HG02840 (cell line): ENCODE data around the gene FRAS1.

Experiments
- ATAC-seq: cut with Tn5 transposase; IDR thresholded peaks from one replicate; pipeline ENCODE4 v1.9.1; 2021; ENCODE audit warnings: mild to moderate bottlenecking, moderate library complexity, moderate number of reproducible peaks; ENCODE audit not compliant: unreplicated experiment, low FRiP score

The FRAS1 gene

DNA sequence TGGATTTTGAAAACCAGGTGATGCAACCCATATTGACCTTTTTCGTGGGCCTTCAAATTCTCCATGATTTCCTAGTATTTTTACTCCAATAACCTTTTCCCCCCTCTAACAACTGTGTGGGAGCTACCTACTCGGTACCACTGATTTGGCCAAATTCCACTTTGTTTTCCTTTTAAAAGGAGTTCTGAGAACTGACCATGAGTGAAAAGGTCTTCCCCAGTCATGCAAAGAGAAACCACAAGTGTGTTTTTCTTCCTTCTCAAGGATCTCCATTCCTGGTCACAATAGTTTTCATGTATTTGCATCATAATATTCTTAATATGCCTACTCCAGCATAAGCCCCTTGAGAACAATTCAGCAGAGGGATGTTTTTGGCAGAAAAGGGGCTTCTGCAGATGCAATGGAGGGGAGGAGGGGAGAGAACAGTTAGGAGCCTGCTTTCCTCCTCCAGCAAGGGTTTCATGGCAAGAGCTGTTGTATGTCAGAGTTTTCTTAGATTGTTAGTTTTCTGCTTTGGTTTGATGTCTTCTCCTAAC is 299.2 kb downstream of the FRAS1 start:
- no peak for ATAC-seq

DNA sequence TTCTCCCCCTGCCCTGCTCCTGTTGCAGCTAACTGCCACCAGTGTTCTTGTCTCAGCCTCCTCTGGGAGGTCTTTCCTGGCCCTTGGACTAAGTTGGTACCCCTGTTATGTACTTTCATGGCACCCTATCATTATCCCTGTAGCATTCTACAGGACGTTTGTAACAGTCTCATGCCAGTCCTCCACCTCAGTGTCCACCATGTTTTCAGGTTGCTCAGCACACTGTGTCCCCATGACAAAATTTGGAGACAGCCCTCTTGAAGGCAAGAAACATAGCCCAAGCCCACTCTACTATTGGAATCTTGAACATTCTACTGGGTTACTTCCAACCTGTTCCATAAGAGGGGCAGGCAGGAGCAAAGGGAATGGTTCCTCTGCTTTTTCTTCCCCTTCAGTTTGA is 300.0 kb downstream of the FRAS1 start:
- no peak for ATAC-seq

DNA sequence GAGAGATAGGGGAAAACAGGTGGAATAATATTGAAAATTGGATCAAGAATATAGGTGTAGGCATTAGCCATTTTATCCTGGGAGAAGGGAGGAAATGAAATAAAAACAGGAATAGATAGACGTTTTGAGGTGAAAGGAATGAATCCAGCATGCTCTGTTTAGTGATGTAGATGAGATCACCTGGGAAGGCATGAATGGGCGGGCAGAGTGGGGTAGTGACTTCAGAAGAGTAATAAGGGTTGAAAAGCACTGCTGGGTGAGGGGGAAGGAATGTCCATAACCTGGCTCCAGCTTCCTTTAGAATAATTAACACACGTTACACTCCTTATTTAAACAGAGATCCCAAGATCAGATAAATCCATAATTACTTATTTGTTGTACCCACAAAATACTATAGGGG is 303.3 kb downstream of the FRAS1 start:
- ATAC-seq, result no peak

DNA sequence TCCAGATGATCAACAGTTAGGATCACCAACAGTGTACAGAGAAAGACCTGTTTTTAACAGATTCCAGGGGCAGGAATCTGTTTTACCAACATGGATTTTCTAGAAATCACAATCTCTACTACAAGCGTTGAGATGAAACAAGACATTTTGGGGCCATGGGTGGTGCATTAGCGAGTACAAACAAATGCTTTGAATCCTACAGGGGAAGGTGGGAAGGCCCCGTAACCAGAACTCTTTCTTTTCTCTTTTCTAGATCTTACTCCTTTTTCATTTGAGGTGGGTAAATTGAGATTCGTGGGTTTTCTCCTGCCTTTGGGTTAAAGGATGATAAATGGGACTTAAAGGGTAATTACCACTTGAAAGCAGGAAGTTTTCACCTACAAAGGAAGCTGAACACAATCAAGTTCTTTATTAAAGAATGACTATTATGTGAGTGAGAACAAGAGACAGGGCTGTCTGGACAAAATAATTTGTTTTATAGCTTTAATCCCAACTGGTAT is 304.5 kb downstream of the FRAS1 start:
- ATAC-seq, result no peak

DNA sequence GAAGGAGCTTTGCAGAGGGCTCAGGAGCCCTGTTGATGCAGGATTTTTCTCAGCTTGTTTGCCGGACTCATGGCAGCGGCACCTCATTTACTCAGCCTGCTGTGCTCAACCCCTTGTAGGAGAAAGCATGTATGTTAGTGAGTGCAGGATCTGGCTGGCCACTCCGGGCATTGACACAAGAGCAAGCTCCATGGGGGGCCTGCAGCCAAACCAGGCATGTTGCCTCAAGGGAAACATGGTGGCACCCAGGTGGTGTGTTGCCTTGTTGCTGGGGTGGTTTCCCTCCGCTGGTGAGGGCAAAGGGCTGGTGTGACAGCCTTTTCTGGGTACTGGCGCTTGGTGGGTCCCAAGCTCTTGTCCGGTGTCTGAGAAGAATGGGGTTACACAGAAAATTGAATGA is 305.2 kb downstream of the FRAS1 start:
- ATAC-seq, result no peak

DNA sequence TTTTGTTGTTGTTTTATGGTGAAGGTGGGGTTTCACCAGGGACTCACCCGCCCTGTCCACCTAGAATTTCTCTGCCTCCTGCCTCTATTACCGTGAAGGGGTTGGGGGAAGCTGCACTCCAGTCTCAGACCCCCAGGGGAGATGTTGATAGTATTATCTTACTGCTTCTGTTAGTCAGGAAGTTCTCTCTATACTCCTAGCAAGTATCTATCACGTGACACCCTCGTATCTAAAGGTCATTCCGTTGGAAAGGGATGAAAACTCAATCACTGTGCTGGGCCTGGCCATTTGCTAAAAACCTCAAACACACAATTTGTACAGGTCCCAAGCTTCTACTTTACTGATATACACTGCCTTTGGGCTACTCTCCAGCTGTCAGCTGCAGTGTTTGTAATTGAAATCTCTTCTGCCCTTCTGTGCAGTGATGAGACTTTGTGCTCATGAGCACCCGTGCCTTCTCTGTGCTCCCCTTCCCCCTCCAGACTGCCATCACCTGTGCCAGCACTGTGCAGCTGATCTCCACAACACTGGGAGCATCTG is 306.0 kb downstream of the FRAS1 start:
- ATAC-seq, result no peak

DNA sequence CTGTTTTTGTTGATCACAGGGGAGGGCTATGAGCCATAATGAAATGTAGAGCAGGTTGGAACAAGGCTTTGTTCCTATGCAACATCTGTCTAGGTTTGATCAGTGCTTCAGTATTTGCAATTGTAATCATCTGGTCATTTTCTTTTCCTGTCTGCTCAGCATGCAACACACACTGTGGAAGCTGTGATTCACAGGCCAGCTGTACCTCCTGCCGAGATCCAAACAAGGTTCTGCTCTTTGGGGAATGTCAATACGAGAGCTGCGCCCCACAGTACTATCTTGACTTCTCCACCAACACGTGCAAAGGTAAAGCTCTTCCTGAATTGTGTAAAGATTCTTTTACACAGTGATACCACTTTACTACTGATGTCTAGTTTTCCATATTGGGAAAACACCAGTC is 312.6 kb downstream of the FRAS1 start:
- ATAC-seq, result no peak

DNA sequence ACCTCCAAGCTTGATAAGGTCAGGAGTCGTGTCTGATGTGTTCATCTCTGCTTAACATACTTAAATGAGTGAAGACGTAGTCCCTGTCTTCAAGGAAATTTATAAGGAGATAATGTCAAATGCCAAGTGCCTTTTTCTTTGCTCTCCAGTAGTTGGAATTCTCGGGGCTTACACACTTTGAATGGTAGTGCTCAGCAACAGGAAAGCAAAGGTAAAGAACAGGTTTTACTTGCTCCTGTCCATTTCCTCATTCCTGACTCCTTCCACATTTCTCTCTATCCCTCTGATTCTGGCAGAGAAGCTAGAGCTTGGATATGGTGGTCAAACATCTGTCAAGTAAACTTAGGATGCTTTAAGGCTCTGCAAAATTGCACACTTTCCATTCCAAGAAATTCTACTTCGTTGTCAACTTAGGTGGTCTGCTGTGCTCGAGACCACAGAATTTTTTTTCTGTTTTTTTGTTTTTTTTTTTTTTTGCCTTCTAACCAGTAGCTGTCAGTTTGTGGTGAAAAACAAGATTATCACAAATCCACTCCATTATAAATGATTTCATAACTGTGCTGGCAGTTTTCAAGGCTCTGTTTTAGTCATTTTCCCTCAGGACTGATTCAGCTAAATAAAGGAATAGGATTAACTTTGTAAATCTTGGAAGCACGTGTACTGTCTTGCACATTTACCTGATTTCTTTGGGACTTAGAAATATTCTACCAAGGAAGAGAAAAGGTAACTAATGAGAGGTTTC is 313.7 kb downstream of the FRAS1 start:
- no peak for ATAC-seq

DNA sequence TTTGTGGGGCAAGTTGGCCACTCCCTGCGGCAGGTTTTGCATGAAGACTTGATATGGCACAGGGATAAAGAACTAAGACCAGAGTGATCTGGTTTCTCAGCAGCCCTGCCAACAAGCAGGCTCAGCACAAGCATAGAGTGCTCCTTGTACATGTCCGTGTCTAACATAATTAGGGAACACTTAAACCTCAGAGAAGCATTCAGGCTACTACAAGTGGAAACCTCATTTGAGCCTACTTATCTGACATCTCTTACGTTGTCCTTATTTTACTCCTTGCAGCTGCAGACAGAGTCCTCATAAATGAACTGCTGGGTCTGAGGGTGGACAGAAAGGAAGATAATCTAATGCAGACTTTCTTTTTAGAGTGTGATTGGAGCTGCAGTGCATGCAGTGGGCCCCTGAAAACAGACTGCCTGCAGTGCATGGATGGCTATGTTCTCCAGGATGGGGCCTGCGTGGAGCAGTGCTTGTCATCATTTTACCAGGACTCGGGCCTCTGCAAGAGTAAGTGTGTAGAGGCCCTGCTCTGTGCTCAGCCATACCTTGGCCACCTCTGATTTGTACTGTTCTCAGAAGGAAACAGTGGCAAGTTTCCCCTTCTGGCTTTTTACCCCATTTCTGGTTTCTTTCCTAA is 315.3 kb downstream of the FRAS1 start:
- no peak for ATAC-seq

DNA sequence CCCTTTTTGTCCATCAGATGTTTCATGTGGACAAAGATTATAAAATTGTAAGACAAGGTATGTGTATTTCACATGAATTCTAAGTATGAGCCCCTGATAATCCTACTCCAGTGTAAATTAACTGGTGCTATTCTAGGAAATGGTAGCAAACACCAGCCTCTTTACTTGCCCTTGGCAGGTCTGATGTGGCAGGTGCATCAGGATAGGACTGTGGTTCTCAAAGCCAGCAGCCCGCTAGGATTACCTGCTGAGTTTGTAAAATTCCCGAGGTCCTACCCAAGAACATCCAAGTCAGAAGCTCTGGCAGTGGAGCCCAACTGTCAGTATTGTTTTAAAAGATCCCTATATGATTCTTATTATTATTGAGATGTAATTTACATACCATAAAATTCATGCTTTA is 320.4 kb downstream of the FRAS1 start:
- ATAC-seq, result no peak

DNA sequence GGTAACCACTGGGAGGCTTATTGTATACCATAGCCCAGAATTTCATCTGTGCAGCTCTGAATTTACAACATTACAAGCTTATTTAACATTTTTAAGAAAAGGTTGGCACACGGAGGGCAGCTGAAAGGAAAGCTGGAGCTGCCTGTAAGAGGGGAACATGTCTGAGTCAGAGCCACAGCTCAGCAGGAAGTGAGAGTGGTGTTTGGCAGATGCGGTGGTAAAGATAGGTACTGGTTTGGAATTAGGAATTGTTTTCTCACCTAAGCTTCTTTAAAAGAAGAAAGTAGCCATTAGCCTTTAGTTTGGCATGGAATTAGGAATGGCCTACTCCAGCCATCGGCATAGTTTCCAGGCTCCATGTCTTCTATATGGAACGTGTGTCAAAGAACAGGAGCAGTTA is 321.9 kb downstream of the FRAS1 start:
- no peak for ATAC-seq

DNA sequence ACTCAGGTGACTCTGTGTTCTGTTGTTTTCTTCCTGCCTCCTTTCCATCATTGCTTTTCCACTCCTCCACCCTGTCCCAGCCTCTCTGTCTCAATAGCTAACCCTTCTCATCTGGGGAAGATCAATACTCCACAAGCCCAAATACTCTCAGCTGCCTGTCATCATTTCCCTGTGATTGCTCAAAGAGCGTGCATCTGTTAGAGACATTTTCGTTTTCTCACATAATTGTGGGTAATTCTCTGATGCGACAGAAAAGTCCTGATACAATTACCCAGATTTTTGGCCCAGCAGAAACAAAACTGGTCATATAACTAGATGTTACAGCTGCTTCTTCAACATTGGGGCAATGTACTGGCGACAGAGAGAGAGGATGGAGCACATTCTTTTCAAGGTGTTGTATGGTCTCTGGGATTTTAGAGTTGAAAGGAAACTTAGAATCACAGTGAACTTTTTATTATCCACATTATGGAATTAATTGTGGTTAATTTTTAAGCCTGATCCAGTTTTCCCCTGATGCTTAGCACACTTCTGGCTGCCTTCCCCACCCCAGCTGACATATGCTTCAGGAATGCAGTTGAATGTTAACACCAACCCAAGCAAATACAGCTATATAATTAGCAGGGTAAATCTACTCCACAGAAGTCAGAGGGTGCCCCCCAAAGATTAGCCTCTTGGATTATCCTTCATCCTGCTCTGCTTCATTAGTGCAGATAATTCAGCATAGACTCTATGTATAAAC is 323.0 kb downstream of the FRAS1 start:
- no peak for ATAC-seq

DNA sequence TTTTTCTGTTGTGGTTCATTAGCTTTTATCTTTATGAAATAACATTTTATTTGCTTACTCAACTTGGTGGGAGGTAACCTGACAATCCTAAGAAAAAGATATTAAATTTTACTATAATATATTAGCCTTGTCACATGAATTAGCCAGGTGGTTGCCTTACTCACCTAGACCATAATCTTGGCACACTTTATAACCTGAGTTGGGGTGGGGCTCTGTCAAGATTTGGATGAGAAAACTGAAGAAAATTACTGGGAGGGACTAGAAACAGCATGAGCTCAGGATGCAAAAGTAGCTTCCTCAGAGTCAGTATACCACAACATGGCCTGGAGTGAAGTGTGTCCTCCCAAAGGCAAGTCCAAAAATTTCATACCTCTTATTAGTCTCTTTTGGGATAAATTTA is 329.6 kb downstream of the FRAS1 start:
- no peak for ATAC-seq

DNA sequence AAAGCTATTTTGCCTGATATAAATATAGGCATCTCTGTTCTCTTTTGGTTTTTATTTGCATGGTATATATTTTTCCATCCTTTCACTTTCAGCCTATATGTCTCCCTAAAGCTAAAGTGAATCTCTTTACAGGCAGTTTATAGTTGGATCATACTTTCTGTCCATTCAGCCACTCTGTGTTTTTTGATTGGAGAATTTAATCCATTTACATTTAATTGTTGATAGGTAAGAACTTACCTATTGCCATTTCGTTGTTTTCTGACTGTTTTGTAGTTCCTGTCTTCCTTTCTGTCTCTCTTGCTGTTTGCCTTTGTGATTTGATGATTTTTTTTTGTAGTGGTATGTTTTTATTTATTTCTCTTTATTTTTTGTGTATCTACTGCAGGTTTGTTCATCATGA is 338.5 kb downstream of the FRAS1 start:
- ATAC-seq, result no peak

DNA sequence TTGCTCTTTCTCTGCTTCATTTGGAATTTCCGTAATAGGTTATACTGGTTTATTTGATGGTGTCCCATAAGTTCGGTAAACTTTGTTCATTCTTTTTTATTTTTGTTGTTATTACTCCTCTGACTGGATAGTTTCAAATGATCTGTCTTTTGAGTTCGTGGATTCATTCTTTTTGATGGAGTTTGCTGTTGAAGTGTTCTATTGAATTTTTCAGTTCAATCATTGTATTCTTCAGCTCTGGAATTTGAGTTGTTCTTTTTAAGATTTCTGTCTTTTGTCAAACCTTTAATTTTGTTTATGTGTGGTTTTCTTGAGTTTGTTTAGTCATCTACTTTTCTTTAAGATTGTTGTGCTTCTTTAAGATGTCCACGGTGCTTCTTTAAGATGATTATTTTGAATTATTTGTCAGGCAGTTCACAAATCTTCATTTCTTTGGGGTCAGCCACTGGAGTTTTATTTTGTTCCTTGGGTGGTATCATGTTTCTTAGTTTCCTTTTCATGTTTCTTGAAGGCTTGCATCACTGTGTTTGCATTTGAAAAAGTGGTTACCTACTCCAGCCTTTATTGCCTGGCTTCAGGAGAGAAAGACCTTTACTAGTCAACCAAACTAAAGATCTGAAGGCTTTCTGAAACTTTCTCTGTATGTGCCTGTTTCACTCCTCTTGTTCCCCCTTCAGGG is 339.6 kb downstream of the FRAS1 start:
- ATAC-seq, result no peak

DNA sequence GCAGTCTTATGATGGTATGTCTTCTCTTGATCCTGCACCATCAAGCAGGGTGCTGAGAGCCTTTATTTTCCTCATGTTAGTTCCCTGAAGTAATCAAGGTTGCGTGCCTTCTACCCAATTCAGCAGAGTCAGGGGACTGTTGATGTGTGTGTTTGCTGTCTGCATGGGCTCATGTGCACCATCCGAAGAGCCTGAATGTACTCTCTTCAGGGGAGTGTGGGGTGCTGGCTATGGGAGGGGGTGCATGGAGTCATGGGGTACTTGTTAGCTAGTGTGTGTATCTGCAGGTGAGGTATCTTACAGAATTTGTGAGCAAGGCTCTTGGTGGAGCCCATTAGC is 340.1 kb downstream of the FRAS1 start:
- no peak for ATAC-seq

DNA sequence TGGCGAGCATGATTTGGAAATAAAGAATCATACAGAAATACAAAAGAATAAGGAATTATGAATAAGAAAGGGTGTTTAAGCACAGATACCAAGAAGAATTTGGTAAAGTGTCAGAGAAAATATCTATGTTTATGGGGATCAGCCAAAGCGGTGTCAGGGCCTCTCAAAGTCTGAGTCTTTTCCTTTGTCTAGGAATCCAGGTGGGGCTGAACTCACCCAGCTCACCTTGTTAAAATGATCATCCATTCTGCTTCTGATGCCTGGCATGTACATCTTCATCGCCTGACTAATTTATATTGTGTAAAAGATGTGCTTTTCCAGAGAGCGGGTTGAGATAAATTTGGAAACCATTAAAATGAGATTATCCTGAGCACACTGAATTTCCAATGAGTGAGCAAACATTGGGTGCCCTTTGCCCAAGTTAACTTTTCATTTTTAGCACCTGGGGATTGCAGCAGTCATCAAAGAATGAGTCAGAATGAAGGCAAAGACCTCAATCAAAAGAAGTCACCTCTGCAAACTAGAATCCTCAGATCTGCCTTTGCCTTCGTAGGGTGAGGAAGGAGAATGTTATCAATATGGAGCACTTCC is 352.6 kb downstream of the FRAS1 start:
- ATAC-seq, result no peak

DNA sequence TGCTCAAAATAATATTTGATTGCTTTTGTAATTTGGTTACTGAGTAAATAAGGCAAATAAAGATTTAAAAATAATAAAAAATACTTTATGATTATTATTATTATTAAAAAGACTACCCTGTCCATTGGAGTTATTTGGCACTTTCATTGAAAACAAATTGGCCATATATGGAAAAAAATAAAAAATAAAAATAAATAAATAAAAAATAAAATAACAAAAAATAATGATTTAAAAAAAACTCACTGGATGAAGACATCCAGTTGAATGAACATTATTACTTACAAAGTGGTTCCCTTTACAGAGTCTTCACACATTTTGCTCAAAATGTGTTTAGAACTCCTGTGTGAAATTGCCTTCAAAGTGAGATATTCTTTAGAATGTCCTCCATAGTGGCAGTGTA is 353.1 kb downstream of the FRAS1 start:
- no peak for ATAC-seq

DNA sequence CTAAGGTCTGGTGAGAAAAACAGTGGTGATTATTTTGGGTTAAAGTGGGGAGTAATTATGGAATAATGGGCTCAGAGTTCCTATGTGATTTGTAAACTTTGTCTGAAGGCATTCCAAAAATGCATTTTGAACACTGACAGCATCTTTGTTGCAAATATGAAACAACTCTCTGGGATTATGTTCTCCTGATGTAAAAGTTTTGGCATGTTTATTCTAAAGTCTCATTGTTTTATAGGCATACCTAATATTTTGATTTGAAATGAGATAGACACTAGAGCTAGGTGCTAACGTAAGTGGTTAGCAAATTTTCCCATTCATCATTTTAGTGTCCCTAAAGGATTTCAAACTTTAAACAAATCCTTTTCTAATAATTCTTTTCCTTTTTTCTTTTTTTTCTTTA is 353.6 kb downstream of the FRAS1 start:
- no peak for ATAC-seq

DNA sequence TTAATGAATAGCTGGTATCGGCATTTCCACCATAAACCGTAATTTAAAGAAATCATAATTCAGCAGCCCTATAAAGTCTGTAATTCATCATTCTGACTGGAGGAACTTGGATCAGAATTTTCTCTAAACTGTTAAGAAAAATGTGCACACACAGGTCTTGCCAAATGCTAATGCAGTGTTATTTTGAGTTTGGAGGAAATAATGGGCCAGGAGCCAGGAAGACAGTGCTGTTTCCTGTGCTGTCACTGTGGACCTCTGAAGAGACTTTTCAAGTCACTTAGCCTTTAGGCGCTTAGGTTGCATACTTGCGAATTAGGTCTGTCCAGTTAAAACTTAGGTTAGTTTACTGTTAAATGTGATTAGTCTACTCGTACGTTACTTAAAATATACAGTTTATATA is 357.0 kb downstream of the FRAS1 start:
- ATAC-seq, result no peak
